Measurements from ENCODE around the gene PDE8A.

DNA sequence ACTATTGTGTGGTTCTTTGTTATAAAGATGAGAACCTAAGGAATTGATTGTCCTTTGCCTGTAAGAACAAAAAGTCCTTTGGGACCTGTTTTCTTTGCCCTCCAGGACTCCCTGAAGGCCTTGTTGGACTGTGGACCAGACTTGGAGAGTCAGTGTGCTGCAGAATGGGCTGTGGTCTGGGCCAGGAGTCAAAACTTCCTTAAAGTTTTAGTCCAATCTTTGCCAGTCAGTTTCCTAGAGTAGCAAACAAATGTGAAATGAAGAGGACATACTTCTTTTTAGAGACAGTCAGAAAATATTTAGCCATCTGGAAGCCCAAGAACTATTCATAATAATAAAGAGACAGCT lies 45.4 kb downstream of the PDE8A start:
- TF ChIP-seq, protein P1, sequence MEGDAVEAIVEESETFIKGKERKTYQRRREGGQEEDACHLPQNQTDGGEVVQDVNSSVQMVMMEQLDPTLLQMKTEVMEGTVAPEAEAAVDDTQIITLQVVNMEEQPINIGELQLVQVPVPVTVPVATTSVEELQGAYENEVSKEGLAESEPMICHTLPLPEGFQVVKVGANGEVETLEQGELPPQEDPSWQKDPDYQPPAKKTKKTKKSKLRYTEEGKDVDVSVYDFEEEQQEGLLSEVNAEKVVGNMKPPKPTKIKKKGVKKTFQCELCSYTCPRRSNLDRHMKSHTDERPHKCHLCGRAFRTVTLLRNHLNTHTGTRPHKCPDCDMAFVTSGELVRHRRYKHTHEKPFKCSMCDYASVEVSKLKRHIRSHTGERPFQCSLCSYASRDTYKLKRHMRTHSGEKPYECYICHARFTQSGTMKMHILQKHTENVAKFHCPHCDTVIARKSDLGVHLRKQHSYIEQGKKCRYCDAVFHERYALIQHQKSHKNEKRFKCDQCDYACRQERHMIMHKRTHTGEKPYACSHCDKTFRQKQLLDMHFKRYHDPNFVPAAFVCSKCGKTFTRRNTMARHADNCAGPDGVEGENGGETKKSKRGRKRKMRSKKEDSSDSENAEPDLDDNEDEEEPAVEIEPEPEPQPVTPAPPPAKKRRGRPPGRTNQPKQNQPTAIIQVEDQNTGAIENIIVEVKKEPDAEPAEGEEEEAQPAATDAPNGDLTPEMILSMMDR (IDR thresholded peaks at IDR 0.05; ENCODE audit: insufficient read depth, low read length, poor library complexity, severe bottlenecking): no peak
- TF ChIP-seq EZH2phosphoT487 (conservative IDR thresholded peaks at IDR 0.05; ENCODE audit: low read length): no peak
